Stimulated activated CD4-positive, alpha-beta T cell treated with anti-CD3 and anti-CD28 coated beads, TNF-alpha, amount 100 ng/mL, for 24 hours (primary cell): ENCODE data around the gene NLRC3.
A peak's percentile ranks its signal among the peaks of the same experiment; 100 is the strongest.

ENCODE experiments used
- DNase-seq, 3 experiments: peaks; one replicate each; pipeline ENCODE4 v3.0.0-alpha.2; 2020; ENCODE audit warnings: low read depth in 3 of 3

Gene NLRC3

DNA sequence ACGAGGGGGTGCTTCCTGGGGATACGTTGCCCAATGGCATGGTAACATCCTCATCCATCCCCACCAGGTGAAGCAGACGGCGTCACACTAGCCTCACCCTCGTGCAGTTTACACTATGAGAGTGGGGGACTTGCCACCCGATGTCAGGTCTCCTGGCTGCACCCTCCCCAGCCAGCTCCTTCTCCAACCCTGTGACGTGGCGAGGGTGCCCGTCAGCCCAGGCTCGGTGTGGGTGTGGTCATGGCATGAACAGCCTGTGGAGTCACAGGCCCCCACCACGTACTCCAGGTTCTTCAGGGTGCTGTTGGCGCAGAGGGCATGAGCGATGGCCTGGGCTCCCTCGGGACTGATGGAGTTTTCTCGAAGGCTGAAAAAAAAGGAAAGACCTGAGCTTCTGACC, 28.3 kb downstream of the NLRC3 start:
- no peak for DNase-seq

DNA sequence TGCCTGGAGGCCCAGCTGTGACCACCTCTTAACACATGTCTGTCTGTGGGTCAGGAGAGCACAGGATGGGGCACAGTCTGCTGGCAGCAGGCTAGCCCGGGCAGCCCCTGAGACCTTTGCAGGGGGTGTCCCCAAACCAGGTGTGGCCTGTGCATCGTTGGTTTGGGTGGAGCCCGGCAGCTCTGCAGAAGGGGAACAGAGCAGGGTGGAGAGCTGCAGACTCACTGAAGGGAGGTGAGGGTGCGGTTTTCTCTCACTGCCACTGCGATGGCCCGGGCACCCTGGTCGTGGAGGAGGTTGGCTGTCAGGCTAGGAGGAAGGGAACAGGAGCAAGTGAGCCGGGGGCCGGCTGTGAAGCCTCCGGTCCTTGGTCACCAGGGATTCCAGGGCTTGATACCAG, 28.8 kb downstream of the NLRC3 start:
- DNase-seq, result no peak

DNA sequence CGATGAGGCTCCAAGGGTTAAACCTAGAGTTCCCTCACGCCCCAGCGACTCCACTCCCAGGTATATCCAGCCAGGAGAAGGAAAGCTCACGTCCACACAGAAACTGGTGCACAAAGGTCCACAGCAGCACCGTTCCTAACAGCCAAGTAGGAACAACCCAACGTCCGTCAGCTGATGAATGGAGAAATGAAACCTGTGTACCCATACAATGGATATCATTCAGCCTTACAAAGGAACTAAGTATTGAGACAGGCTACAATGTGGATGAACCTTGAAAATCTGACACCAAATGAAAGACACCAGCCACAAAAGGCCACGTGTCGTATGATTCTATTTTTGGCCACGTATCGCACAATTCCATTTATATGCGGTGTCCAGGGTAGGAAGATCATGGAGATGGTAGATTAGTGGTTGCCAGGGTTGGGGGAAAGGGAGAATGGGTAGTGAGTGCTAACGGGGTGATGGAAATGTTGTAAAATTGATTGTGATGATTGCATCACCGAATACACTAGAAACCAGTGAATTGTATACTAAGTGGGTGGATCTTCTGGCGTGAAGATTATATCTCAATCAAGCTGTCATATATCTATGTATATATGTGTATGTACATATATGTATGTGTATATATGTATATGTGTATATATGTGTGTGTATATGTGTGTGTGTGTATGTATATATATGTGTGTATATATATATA, 30.1 kb downstream of the NLRC3 start:
- DNase-seq, result no peak

DNA sequence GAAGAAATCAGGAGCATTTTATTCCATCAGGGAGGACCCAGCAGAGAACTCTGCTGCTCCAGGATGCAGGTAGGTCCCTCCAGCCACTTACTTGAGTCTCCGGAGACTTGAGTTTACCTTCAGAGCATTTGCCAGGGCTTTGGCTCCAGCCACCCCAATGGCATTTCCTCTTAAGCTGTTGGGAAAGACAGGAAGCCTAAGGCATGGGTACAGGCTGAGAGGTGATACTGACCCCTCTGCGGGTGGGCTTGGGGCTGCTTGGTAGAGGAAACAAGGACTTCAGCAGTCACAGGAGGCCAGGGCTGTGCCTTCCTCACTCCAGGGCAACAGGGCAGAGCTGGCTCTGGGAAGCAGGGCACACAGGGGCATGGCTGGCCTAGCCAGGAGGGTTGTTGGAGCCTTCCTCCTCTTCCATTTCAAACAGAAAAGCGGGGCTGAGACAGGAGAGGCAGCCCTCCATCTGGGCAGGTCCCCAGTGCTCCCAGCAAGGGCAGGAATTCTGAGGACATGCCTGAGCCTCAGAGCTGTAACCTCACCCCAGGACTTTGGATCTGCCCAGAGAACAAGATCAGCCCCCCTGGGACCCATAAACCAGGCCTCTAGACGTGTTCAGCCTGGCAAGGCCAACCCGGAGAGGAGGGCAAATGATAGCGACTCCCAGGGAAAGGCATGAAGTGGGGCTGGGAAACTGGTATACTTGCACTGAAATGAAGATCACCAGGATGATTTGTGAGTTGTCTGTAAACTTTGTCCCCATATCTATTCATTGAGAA, 34.4 kb downstream of the NLRC3 start:
- no peak for DNase-seq

DNA sequence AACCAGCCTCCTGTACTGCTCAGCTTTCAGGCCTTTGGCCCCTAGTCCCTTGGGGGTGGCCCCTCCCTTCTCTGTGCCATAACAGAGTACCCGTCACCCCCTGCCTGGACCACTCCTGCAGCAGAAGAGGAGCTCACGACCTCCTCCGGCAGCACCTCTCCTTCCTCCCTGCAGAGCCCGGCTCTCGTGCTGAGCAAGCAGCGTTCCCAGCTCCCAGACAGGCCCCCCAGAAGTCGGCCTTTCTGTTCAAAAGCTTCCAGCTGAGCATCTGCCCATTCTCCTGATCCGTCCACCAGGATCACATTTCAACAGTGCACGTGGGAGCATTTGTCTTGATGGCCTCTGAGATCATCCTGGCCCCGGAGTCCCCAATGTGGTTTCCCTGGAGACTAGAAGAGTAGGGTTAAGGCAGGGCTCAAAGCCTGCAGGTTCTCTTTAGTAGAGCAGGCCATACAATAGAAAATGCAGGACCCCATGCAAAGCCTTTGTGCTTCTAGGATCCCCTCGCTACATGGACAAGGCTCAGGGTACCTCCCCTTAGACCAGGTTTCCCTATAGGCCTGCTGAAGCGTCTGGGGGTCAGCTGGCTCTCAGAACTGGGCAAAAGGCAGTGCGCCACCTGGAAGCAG, 35.6 kb downstream of the NLRC3 start:
- no peak for DNase-seq

DNA sequence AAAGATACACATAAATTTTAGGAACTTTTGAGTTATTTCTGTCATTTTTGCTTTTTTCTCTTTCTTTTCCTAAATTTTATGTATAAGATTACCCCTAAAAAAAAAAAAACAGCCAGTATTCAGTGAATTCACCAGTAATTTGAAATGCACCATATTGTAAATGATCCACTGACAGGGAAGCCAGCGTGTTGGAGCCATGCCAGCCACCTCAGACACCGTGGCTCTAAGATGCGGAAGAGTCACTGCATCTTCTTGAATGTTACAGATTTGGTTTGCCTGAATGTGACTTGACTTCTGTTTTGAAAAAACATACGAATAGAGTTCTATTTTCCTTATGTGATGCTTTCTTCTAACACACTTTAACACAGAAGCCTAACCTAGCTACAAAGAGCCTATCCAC, 39.0 kb downstream of the NLRC3 start:
- DNase-seq, result no peak

DNA sequence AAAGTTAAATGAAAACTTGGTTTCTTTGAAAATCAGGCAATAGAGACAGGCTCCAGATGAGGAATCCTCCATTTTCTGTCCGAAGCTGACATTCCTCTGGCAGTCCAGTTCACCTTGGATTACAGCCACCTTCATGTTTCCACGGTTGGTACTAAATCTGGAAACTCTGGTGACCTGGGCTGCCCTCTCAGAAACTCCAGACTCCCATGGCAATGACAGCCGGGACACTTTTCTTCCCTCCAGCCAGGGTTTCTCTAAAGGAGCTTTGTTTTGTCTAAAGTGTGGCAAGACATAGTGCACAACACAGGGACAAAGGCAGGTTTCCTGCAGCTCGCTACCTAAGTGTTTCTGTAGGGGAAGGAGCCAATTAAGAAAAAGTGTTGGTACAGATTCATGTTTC, 40.4 kb downstream of the NLRC3 start:
- no peak for DNase-seq

DNA sequence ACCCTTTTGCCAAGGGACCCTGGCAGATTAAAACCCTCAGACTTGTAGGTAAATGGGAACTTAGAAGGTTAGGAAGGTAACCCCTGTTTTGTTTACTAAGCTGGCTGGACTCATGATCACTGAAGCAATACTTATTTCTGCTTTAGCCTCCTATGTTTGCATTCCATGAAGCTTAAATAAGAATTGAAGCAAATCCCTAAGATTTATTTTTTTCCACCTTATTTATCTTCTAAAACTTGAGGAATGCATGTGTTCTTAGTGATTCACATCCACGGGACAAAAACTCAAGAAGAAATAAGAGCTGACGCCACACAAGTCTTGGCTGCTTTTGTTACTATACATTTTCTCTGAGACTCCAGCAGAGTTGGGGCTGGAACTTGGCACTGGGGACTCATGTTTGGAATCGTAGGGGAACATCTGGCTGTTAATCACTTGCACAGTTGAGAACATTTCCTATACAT, 40.9 kb downstream of the NLRC3 start:
- no peak for DNase-seq

DNA sequence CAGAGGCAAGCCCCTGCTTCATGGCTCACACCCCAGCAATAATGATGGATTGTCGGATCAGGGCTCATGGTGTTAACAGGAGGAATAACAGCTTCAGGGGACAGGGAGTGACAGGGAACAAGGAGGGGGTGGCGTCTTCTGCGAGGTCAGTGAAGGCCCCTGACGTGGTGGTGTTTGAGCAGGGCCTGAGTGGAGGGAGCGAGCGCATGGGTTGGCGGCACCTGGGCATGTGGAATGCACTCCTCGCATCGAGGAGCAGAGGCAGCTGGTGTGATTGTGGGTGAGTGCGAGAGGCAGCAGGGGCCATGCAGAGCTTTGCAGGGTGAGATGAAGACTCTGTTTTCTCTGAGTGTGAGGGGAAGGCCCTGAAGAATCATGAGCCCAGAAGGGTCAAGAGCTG, 43.1 kb downstream of the NLRC3 start:
- DNase-seq, result no peak

DNA sequence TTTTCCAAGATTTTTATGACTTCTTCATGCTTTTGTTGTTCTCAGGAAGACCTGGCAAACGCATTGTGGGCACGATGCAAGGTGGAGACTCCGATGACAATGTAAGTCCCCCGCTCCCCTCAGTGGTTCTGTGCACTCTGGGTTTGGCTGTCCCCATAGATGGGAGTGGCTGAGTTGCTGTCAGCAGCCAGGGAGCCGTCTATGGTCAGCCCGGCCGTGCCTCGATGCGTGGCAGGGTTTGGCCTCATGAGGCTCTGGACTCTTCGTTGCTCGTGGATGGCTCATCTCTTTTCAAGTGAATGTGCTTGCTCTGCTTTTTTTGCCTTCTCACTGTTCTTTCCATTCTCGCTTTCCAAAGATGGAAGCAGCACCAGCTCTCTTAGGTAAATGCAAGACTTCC, 44.5 kb downstream of the NLRC3 start:
- no peak for DNase-seq

DNA sequence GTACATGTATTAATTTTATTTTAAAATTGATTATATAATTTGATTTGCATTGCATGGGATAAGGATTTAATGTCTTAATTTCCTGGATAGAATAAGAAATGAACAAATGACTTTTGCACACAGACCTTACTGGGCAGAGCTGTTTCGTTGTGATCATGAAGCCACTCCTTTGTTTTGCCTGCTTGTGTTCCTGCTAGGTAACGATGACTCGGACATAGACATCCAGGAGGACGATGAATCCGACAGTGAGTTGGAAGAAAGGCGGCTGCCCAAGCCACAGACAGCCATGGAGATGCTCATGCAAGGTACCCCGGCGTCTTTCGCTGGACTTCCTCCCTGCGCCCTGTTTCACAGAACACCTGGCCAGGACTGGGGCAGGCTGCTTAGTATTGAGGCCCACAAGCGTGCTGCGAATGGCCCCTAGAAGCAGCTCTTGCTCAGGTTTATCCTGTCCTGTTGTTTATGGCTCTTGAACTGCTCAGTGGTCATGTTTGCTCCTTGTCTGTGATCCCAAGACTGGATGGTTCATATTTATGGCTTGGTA, 46.8 kb downstream of the NLRC3 start:
- DNase-seq, result no peak

DNA sequence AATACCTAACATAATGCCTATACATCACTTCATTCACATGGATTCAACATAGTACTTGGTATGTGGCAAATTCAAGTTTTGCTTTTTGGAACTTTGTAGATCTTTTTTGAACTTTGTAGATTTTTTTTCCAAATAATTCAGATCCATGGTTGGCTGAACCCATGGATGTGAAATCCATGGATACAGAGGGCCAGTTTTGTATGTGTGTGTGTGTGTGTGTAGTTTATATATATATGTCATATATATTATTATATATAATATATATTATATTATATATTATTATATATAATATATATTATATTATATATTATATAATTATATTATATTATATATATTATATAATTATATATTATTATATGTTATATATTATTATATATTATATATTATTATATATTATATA, 48.0 kb downstream of the NLRC3 start:
- no peak for DNase-seq

DNA sequence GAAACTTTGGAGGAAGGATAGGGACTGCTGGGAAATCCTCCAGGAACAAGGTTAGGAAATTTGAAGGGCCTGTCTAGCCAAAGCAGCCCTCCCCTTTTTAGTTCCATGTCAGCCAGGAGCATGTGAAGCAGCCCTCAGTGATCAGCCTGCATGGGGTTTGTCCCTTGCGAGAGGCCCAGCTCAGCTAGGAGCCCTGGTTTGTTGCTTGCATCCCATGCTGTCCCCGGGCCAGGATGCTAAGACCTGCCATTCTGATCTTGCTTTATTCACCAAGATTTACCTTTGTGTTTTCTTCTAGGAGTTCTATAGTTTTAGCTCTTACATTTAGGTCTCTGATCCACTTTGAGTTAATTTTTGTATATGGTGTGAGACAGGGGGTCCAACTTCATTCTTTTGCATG, 48.8 kb downstream of the NLRC3 start:
- DNase-seq, result no peak

DNA sequence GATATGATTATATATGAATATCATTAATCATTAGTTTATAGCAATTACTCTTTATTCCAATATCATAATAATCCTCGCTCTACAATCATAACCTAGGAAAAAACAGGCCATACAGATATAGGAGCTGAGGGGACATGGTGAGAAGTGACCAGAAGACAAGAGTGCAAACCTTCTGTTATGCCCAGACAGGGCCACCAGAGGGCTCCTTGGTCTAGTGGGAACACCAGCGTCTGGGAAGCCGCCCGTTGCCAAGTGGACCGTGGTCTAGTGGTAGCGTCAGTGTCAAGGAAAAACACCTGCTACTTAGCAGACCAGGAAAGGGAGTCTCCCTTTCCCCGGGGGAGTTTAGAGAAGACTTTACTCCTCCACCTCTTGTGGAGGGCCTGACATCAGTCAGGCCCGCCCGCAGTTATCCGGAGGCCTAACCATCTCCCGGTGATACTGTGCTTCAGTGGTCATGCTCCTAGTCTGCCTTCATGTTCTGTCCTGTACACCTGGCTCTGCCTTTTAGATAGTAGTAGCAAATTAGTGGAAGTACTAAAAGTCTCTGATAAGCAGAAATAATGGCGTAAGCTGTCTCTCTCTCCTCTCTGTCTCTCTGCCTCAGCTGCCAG, 49.9 kb downstream of the NLRC3 start:
- DNase-seq, result peak in 2 of 3 experiments; percentile 19 to 58

DNA sequence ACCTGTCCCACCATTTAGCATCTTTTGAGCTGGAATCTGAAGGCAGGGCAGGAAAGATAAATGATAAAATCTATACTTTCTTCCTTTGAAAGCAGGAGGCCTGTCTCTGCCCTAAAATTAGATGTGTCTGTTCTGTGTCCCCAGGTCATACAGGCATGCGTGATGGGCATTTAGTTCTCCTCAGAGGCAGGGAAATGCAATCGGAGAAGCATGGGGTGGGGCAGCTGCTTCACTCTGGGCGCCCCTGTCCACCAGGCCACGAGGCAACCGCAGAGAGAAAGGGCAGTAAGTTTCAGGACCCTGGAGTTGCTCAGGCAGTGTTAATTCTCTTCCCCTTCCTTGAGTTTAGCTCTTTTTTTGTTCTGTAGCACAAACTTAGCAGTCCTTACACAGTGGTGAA, 51.3 kb downstream of the NLRC3 start:
- DNase-seq, result no peak

DNA sequence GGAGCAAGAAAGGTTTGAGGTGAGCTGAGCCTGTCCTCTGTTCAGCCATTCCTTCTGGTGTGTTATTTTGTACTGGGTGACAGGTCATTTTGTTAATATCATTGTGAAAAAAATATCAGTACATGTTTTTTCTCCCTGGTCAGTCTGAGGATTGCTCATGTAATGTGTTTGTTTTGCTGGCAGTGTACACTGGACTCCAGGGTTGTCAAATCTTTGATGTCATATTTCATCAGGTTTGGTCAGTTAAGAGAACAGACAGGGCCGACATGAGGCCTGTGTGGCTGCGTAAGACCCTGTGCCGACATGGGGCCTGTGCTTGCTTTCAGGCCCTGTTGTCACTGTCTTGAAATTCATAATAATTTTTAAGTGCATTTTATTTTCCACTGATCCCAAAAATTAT, 53.9 kb downstream of the NLRC3 start:
- no peak for DNase-seq

DNA sequence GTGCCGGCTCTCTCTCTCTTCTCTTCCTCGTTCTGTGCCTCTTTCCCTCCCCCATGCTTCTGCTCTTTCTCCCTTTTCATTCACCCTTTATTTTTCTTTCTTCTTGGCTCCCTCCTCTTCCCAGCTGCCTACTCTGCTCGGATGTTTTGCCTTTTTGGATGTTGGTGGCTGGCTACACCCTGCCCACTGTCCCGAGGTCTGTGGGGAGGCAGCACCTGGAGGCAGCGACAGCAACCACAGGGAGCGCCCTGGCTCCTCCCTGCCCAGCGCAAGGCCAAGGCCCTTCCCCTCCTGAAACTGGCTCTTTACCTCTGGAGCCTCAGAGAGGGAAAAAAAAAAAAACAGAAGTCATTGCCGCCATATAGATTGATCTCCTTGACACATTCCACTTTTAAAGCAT, 56.4 kb downstream of the NLRC3 start:
- no peak for DNase-seq

DNA sequence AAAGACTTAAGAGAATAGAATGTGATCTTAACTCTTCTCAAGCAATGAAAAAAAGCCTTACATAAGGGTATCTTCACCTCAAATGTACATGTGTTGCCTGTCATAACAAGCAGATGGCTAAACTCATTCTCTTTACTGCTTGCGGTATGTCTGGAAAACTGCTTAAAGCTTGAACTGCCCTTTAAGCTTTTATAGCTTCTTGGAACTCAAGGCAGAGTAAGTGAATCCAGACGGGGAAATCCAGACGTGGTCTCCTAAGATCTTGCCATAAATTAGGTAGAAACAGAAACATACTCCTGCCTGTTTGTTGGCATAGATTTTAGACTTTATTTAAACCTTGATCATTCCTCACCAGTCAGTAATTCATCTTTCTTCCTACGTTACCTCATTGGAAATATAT, 56.8 kb downstream of the NLRC3 start:
- DNase-seq, result no peak

DNA sequence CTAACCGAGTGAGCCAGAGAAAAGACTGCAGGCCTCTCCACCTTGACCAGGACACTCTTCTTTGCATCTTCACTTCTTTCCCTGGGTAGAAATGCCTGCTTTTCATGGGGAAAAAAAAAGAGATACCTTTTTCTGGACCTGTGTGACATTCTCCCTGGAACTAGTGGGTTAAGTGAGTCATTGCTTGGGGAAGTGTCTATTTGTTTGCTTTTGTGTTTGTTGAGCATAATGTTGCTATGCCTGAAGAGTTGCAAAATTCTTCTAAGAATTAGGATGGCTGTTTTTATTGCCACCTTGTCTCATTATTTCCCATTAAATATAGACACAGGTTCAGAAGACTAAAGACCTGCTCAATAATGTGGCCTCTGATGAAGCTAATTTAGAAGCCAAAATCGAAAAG, 57.6 kb downstream of the NLRC3 start:
- no peak for DNase-seq

DNA sequence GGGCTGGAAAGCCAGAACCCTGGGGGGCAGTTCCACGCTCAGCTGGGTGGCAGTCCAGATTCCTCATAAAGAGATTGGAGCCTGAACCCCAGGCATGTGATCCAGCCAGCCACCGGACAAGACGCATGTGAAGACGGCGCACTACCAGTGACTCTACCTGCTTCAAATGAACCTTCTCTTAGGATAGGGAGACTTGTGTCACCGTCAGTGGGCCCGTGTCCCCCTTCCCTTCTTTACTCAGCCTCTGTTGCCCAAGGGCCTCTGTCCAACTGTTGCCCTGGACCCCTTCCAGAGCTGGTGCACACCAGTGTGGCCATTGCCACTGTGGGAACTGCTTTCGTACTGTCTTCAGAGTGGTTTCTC, 58.2 kb downstream of the NLRC3 start:
- no peak for DNase-seq

DNA sequence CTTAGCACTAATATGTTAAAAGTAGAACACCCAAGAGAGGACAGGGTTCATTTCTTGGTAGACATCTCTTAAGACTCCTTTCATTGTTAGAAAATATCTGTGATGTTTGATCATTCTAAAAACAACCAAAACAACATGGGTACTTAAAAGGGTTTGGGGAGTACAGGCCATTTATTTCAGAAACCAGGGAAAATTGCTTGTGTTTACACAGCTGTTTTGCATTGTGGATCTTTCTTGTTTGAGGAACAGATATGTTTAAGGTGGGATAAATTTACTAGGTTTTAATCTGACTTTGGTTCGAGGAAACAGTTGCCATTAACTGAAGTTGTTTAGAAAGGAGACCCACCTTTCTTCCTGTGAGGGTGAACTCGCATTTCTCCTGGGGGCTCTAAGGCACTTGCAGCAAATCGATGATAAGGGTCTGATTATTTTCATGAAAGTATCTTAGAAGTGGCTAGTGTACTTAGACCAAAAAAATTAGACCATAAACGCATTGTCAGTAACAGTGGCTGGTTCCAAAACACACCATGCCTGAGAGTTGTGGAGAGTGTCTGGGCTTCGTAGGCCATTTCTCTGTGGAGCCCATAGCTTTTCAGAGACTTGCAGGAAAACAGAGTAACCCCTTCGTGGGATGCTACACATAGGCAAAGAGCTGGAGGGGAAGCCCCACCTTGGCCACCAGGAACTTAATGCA, 58.8 kb downstream of the NLRC3 start:
- no peak for DNase-seq

DNA sequence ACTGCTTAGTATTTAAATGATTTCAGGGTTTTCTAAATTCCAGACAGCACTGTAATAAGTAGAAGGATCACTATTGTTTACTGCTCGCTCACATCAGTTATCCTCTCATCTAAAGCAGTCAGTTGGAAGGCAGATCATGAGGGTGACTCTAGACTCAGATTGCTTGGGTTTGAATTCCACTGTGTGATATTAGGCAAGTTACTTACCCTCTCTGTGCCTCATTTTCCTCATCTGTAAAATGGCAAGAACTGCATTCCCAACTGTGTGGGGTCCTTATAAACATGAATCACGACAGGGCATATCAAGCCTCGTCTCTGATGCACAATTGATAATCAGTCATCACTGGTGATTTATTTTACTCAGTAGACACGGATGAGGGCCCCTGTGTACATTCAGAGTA, 61.3 kb downstream of the NLRC3 start:
- DNase-seq, result no peak
